Calu3 (cell line): ENCODE data around the gene CFTR. TPM values are rescaled to one million over a fixed set of nuclear protein-coding genes. Genes with fewer than 3 reads are reported as not detected.
A peak's percentile ranks its signal among the peaks of the same experiment; 100 is the strongest.

Experiments used
- BruUV-seq: library from RNA; stranded (reverse); fragments of 400-500 nt; replicated peaks from 2 replicates; lab custom pipeline; 2021; lab: Mats Ljungman, UMichigan
- CTCF ChIA-PET: fragments of 300-600 bp; sonication (Branson Sonifier 250); formaldehyde crosslinking; loops from one replicate; lab custom pipeline; 2022; ENCODE audit warnings: antibody characterized with exemption; lab: Charles Lee
- DNase-seq: peaks from one replicate; pipeline ENCODE4 v3.0.0; 2022
- H3K27ac Mint-ChIP-seq: one replicate; pipeline ENCODE4 v1.8.0; 2022; ENCODE audit warnings: mixed read lengths; ENCODE audit not compliant: unreplicated experiment
- H3K27me3 Mint-ChIP-seq: one replicate; pipeline ENCODE4 v1.8.0; 2022; ENCODE audit warnings: mixed read lengths; ENCODE audit not compliant: unreplicated experiment
- H3K36me3 Mint-ChIP-seq: one replicate; pipeline ENCODE4 v1.8.0; 2022; ENCODE audit warnings: mild to moderate bottlenecking, moderate library complexity, mixed read lengths; ENCODE audit not compliant: insufficient read depth, unreplicated experiment
- H3K4me1 Mint-ChIP-seq: one replicate; pipeline ENCODE4 v1.8.0; 2022; ENCODE audit warnings: mild to moderate bottlenecking, low read depth, mixed read lengths; ENCODE audit not compliant: unreplicated experiment
- H3K4me3 Mint-ChIP-seq: one replicate; pipeline ENCODE4 v1.8.0; 2022; ENCODE audit warnings: mild to moderate bottlenecking, low read depth, moderate library complexity, mixed read lengths; ENCODE audit not compliant: unreplicated experiment
- H3K9me3 Mint-ChIP-seq: one replicate; pipeline ENCODE4 v1.8.0; 2022; ENCODE audit warnings: low read depth, mixed read lengths; ENCODE audit not compliant: unreplicated experiment
- intact Hi-C: fragments of 100-400 bp; cut with micrococcal nuclease; formaldehyde crosslinking; loops from one replicate; pipeline ENCODE4 v1.10.0; 2022; ENCODE audit not compliant: unreplicated experiment
- total RNA-seq: library from RNA; stranded (reverse); gene quantifications from 2 replicates; pipeline ENCODE4 v1.2.3, GENCODE V29; 2022
- TF ChIP-seq, protein P1 (sequence below): fragments of 200-600 bp; IDR thresholded peaks from one replicate; pipeline ENCODE4 v1.8.0; 2022; ENCODE audit warnings: antibody characterized with exemption; ENCODE audit not compliant: unreplicated experiment

CFTR gene
- total RNA-seq, 1 experiment from 2014 or later = 502 TPM

DNA sequence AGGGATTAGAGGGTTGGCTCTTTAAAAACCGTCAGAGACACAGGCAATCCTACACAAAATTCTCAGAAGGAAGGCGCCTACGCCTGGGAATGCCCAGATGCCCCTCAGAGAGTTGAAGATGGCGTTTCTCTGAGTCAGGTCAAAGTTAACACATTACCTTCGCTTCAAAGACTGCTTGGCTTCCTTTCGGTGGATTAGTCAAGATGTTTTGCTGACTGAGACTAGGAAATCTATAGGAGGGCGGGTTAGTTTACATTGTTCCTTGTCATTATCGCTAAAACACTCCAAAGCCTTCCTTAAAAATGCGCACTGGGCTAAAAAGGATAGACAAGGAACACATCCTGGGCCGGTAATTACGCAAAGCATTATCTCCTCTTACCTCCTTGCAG lies 995 bp upstream of the CFTR start:
- no peaks in the 10 kb centered on the region for H3K27me3 Mint-ChIP-seq
- BruUV-seq = TSS peak; percentile 79
- H3K27ac Mint-ChIP-seq = peak overlapping the region; percentile 98
- H3K9me3 Mint-ChIP-seq = no peaks in the 10 kb centered on the region
- peaks cover 58% of the 10 kb centered on the region for H3K36me3 Mint-ChIP-seq
- peaks cover 31% of the 10 kb centered on the region for H3K4me1 Mint-ChIP-seq
- TF ChIP-seq, protein P1, sequence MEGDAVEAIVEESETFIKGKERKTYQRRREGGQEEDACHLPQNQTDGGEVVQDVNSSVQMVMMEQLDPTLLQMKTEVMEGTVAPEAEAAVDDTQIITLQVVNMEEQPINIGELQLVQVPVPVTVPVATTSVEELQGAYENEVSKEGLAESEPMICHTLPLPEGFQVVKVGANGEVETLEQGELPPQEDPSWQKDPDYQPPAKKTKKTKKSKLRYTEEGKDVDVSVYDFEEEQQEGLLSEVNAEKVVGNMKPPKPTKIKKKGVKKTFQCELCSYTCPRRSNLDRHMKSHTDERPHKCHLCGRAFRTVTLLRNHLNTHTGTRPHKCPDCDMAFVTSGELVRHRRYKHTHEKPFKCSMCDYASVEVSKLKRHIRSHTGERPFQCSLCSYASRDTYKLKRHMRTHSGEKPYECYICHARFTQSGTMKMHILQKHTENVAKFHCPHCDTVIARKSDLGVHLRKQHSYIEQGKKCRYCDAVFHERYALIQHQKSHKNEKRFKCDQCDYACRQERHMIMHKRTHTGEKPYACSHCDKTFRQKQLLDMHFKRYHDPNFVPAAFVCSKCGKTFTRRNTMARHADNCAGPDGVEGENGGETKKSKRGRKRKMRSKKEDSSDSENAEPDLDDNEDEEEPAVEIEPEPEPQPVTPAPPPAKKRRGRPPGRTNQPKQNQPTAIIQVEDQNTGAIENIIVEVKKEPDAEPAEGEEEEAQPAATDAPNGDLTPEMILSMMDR = no peak
- intact Hi-C loops = no loop called here
- CTCF ChIA-PET = interaction anchor here (1.2 to 1.3 kb wide), 3 partner anchors 11 to 75 kb away, joined by 3 read pairs; no protein-coding TSS in a partner anchor
- peak overlapping the region; percentile 97 for H3K4me3 Mint-ChIP-seq
- DNase-seq = peak; percentile 20

DNA sequence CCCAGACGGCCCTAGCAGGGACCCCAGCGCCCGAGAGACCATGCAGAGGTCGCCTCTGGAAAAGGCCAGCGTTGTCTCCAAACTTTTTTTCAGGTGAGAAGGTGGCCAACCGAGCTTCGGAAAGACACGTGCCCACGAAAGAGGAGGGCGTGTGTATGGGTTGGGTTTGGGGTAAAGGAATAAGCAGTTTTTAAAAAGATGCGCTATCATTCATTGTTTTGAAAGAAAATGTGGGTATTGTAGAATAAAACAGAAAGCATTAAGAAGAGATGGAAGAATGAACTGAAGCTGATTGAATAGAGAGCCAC lies 184 bp downstream of the CFTR start:
- BruUV-seq = no TSS peak
- peaks cover 67% of the 10 kb centered on the region for H3K36me3 Mint-ChIP-seq
- CTCF ChIA-PET = interaction anchor here (0.6 to 2.0 kb wide), 7 partner anchors 10 to 457 kb away, joined by 3 to 9 read pairs (median 4); no protein-coding TSS in a partner anchor
- no peaks in the 10 kb centered on the region for H3K9me3 Mint-ChIP-seq
- DNase-seq = no peak
- H3K27me3 Mint-ChIP-seq = no peaks in the 10 kb centered on the region
- intact Hi-C loops = no loop called here
- peaks cover 31% of the 10 kb centered on the region for H3K4me1 Mint-ChIP-seq
- H3K27ac Mint-ChIP-seq = peak overlapping the region; percentile 98
- peak overlapping the region; percentile 97 for H3K4me3 Mint-ChIP-seq
- TF ChIP-seq, protein P1 = no peak

DNA sequence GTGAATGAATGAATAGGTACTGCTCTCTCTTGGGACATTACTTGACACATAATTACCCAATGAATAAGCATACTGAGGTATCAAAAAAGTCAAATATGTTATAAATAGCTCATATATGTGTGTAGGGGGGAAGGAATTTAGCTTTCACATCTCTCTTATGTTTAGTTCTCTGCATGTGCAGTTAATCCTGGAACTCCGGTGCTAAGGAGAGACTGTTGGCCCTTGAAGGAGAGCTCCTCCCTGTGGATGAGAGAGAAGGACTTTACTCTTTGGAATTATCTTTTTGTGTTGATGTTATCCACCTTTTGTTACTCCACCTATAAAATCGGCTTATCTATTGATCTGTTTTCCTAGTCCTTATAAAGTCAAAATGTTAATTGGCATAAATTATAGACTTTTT lies 1.2 kb downstream of the CFTR start:
- Mint-ChIP-seq H3K27ac (peak overlapping the region; percentile 98), H3K36me3 (peaks cover 77% of the 10 kb centered on the region), H3K9me3 (no peaks in the 10 kb centered on the region), H3K27me3 (no peaks in the 10 kb centered on the region), H3K4me1 (peaks cover 28% of the 10 kb centered on the region), H3K4me3 (peak overlapping the region; percentile 97)
- no TSS peak for BruUV-seq
- intact Hi-C loops = loop anchor here (1.0 kb wide), 2 partner anchors 46 to 81 kb away; no protein-coding TSS in a partner anchor
- DNase-seq = peak; percentile 30
- CTCF ChIA-PET = interaction anchor here (0.8 to 2.0 kb wide), 6 partner anchors 9 to 235 kb away, joined by 3 to 10 read pairs (median 6); no protein-coding TSS in a partner anchor
- TF ChIP-seq, protein P1 = no peak

DNA sequence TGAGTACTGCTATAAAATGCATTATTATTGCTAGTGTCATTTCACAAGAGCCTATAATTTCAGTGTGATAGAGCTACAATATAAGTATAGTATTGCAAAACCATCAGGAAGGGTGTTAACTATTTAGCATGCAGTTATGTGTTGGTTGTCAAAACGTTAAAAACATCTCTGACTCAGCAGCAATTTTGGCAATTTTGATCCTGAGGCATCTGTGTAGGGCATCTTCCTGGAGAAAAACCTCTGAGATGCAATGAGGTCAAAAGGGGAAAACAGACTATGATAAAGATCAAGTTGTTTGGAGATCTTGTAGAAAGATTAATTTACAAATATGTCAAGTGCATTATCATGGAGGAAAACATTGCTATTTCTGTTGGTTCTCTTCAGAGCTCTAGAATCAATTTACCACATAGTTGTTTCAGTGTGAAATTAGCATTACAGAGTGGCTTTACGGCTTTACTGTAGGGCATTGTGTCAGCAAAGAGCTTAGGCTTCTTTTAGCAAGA lies 5.3 kb downstream of the CFTR start:
- peak overlapping the region; percentile 20 for H3K27ac Mint-ChIP-seq
- H3K36me3 Mint-ChIP-seq = peaks cover 90% of the 10 kb centered on the region
- CTCF ChIA-PET = interaction anchor here (0.6 to 1.2 kb wide), 2 partner anchors 25 to 230 kb away, joined by 3 to 6 read pairs; no protein-coding TSS in a partner anchor
- intact Hi-C loops = loop anchor here (2.0 kb wide), 1 partner anchor 14 kb away; no protein-coding TSS in a partner anchor
- no TSS peak for BruUV-seq
- peak overlapping the region; percentile 97 for H3K4me3 Mint-ChIP-seq
- no peaks in the 10 kb centered on the region for H3K9me3 Mint-ChIP-seq
- TF ChIP-seq, protein P1 = no peak
- no peak for DNase-seq
- H3K27me3 Mint-ChIP-seq = no peaks in the 10 kb centered on the region
- peaks cover 35% of the 10 kb centered on the region for H3K4me1 Mint-ChIP-seq
